A673 (cell line): ENCODE data around the gene FOXO3.

Source experiments
- CTCF ChIP-seq: fragments of 300-800, 200-600 bp; sonication (generic); conservative IDR thresholded peaks from 2 replicates; pipeline ENCODE4 v1.5.1; 2017; ENCODE audit warnings: low read depth, mild to moderate bottlenecking, antibody characterized with exemption, low read length, moderate library complexity, mixed read lengths
- EZH2 ChIP-seq: fragments of 200-600 bp; sonication (generic); IDR thresholded peaks from 2 replicates; pipeline ENCODE4 v1.6.1; 2017; ENCODE audit warnings: borderline replicate concordance, low read depth, mild to moderate bottlenecking, mixed read lengths, antibody characterized with exemption, low read length; ENCODE audit not compliant: poor library complexity, severe bottlenecking

GRCh38 chr6:108610270-108610839 lies 49.6 kb downstream of the FOXO3 start:
- no peak for TF ChIP-seq CTCF
- no peak for TF ChIP-seq EZH2
